ENCODE data around the gene CFAP97.
"Not testable (repeated sequence)": the region's sequence is repeated elsewhere in the genome, so short reads cannot be mapped to it uniquely, and the experiment has no call there.

Gene CFAP97

DNA sequence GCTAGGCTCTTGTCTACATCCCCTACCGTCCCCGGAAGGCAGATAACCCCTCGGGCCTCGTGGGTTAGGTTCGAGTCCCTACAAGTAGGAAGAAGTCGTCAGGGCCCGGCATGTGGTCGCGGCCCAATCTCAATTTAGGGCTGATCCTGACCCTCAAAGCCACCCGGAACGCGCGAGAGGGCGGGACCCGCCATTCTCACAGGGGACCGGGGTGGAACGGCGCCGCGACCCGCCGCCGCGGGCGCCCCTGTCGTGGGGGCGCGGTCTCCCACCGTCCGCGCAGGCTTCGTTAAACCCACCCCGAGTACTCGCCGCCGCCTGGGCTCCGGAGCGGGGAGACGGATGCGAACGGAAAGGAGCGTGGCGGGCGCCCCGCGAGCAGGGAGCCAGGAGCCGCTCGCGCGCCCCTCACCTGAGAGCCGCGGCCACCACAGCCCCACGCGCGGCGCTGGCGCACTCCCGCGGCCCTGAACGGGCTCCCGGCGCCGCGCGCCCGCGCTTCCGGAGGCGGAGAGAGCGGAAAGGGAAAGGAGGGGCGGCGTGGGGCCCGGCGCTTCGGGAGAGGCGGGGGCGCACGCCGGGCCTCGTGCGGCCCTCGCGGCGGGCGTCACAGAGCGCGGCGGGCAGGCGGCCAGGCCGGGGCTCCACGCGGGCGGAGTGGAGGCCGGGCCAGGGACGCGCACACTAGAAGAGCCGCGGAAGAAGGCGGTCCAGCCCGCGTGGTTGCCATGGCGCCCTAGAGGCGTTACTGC is at the start of gene CFAP97:
TSS of gene CFAP97 (minus strand) at position 515 of the 752 bp plus-strand sequence. CDS start 12,804 bp downstream, outside the sequence.
- DNase-seq = peak; percentile 39 to 76 (median 54)

DNA sequence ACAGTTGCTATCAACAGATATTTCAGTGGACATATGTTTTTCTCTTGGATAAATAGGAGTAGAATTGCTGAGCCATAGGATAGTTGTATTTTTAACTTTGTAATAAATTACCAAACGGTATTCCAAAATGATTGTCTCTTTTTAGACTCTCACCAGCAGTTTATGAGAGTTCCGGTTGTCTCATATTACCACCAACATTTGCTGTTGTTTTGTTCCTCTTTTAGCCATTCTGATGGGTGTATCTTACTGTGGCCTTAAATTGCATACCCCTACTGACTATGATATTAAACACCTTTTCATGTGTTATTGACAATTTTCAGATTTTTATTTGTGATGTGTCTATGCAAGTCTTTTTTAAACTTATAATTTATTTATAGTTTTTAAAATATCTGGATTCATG is 45.3 kb upstream of the CFAP97 start:
- no peak for DNase-seq

DNA sequence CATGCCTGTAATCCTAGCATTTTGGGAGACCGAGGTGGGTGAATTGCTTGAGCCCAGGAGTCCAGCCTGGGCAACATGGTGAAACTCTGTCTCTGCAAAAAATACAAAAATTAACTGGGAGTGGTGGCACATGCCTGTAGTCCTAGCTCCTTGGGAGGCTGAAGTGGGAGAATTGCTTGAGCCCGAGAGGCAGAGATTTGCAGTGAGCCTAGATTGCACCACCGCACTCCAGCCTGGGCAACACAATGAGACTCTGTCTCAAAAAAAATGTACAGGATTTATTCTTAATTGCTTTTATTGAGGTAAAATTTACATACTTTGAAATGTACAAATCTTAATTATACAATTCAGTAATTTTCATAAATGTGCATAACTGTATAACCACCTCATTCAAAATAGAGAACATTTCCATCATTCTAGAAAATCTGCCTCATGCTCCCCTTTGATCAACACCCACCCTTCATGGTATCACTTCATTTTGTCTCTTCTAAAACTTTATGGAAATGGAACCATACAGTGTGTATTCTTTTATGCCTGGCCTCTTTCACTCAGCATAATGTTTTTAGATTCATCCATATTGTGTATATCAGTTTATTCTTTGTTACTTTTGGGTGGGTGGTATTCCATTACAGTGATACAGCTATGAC is 44.7 kb upstream of the CFAP97 start:
- no peak for DNase-seq

GRCh38 chr4:185247151-185247550 is 43.4 kb upstream of the CFAP97 start:
- no peak for DNase-seq

DNA sequence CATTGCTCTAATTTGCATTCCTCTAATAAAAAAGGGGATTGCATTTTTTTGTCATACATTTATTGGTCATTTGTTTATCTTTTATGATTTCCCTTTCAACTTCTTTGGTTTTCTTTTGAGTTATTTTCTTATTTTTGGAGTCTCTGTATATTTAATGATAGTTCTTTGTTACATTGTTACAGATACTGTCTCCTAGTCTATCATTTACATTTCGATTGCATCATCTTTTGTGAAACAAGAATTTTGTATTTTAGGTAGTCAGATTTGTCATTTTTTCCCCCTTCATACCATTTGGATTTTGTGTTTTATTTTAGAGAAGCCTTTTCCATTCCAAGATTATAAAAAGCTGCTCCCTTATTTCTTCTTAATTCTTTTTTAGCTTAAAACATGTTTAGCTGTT is 42.7 kb upstream of the CFAP97 start:
- DNase-seq = no peak

DNA sequence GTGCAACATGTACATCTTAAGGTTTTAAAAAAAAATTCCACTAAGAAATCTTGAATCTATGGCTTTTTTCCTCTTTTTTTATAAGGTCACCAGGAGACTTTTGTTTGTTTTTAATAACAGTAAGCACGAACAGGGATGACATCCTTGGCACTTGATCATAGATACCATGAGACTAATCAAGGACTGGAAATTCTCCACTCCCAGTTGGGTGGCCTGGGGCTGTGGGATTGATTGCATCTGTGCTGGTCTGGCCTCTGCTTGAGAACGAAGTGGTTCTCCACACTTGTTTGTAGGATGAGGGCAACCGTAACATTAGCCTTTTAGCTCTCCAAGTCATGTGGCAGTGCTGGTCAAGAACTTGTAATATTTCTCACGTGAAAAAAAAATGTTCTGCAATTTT is 41.0 kb upstream of the CFAP97 start:
- DNase-seq = no peak

DNA sequence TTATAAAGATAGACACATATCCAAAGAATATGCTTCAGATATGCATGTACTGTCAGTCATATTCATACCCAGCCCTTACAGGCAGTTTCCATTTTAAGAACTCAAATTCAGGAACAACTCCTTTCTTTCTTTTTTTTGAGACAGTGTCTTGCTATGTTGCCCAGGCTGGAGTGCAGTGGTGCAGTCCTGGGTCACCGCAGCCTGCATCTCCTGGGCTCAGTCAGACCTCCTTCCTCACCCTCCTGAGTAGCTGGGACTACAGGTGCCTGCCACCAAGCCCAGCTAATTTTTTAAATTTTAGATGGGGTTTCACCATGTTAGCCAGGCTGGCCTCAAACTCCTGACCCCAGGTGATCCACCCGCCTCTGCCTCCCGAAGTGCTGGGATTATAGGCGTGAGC is 40.1 kb upstream of the CFAP97 start:
- no peak for DNase-seq

DNA sequence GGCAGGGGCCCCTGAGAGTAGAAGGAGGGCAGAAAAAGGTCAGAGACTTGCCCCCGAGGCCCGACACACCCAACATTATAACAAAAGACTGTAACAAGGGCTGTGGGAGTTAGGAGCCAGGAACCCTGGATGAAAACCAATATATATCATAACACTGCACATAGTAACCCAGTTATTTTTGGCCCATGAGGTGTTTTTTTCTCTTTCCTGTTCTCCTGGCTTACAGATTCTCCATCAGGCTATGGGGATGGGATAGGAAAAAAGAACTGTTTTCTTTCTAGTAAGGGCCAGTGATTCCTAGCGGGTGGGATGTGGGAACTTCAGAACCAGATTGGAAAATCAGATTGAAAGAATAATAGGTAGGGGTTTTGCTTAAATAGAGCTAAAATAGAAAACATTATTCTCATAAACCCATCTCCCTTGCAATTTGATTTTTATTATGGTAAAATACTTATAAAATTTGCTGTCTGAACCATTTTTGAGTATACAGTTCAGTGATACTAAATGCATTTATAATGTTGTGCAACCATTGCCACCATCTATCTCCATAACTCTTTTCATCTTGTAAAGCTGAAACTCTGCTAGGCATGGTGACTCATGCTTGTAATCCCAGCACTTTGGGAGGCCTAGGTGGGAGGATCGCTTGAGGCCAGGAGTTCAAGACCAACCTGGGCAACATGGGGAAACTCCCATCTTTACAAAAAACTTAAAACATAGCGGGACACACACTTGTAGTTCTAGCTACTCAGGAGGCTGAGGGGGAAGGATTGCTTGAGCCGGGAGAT is 39.1 kb upstream of the CFAP97 start:
- no peak for DNase-seq

DNA sequence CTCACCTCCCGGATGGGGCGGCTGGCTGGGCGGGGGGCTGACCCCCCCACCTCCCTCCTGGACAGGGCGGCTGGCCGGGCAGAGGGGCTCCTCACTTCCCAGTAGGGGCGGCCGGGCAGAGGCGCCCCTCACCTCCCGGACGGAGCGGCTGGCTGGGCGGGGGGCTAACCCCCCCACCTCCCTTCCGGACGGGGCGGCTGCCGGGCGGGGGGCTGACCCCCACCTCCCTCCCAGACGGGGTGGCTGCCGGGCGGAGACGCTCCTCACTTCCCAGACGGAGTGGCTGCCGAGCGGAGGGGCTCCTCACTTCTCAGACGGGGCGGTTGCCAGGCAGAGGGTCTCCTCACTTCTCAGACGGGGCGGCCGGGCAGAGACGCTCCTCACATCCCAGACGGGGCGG is 36.7 kb upstream of the CFAP97 start:
- not testable (repeated sequence) for DNase-seq

GRCh38 chr4:185238750-185239149 is 35.0 kb upstream of the CFAP97 start:
- no peak for DNase-seq

DNA sequence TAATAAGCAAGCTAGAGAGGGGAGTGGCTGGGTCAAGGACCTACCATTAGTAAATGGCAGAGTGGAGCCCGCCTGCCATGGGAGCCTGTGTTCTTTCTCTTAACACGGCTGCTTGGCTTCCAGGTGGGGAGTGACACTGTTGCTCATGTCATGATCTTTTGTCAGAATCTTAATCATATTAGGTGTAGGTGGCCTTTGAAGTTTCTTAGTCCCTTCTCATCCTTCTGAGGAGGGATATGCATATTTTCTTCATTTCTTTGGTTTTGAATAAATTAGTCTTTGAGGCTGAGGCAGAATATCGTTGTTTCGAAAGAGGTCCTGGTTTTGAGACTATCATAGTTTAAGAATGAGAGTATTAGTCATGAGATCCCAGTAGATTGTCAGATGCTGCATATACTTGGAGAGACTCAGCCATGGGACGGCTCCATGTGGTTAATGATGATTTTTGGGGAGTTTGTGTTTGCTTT is 34.4 kb upstream of the CFAP97 start:
- DNase-seq = no peak

DNA sequence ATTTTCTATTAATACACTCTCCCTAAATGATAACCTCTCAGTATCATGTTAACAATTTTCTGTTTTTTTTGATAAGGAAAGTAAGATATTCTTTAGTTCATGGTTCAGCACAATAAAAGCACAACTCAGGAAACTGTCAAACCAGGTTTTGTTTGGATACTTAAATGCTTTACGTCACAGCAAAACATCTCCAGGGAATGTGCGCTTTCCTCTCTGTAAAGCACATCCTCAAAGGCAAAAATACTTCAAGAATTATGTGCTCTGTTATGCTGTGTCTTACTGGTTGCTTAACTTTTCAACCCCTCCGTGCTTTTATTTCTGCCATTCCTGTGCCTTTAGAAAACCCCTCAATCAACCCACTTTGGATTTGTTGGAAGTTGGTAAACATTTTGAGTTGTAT is 33.4 kb upstream of the CFAP97 start:
- no peak for DNase-seq

GRCh38 chr4:185235843-185236503 is 32.2 kb upstream of the CFAP97 start:
- no peak for DNase-seq

DNA sequence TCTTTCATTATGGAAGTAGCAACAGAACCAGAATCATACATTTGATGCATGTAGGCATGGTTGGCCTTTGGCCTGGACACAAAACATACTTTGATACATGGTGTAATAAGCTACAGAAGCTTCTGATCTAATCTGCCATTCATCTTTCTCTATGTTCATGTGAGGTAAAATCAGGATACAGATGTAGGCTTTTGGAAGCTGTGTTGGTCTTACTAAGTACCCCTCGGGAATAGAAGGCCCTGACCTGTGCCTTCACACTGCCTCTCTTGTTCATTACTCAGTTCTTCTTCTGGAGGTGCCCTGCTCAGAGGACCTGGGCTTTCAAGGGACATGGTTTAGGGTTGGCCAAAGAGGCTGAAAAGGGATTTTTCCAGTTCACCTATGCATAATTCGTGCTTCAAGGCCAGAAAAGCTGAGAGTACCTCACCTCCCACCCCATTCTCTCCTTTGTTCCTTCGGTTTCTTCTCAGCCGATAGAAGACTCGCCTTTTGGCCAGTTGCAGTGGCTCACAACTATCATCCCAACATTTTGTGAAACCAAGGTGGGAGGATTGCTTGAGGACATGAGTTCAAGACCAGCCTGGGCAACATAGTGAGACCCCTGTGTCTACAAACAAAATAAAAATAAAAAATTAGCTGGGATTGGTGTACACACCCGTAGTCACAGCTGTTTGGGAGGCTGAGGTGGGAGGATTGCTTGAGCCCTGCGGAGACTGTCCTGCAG is 31.5 kb upstream of the CFAP97 start:
- DNase-seq = no peak

DNA sequence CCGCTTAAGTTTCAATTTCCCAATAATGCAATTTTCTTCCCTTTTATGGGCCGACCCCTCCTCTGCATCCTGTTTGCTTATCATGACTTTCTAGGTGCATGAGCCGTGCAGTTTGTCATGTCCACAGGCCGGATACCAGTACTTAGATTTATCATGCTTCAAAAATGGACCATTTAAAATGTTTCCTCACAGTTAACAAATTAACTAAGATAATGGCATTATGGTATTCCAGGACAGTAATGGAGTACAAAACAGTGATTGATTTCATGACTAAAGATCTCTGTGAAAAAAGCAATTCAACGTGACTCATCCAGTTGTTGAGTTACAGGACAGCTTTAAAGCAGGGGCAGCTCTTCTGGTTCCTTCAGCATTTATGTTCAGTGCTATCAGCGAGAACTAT is 28.6 kb upstream of the CFAP97 start:
- no peak for DNase-seq

- DNase-seq = no peak
Observed at GRCh38 chr4:185229021-185229818, 25.4 kb upstream of the CFAP97 start.

- DNase-seq = no peak
Observed at GRCh38 chr4:185227713-185228278, 24.0 kb upstream of the CFAP97 start.

DNA sequence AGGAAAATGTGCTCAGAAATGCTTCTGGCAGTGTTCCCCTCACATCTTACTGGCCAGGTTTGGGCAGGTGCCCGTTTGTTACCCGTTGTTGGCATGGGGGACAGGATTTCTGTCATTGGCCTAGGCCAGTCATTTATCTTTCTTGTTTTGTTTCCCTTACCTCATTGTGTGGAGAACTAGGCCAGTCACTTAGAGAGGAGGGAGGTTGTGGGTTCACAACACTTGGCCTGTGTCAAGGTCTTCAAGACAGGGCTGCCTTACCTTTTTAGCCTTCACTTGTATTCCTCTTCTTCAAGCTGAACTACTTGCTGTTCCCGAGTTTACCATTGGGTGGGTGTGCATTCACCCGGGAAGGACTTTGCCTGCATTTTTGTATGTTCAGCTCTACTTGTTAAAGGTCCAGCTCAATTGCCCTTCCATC is 23.3 kb upstream of the CFAP97 start:
- no peak for DNase-seq

GRCh38 chr4:185225940-185226339 is 22.1 kb upstream of the CFAP97 start:
- no peak for DNase-seq

- DNase-seq = no peak
Observed at GRCh38 chr4:185224597-185224996, 20.8 kb upstream of the CFAP97 start.

- no peak for DNase-seq
Observed at GRCh38 chr4:185222598-185222997, 18.8 kb upstream of the CFAP97 start.
